Hepatocyte (in vitro differentiated cells): Measurements from ENCODE around the gene TMEM201.

Source experiments
- EZH2 ChIP-seq: fragments of 200-600 bp; sonication (generic); IDR thresholded peaks from 2 replicates; pipeline ENCODE4 v1.6.1; 2016; ENCODE audit warnings: antibody characterized with exemption, mild to moderate bottlenecking, borderline replicate concordance
- EZH2phosphoT487 ChIP-seq: fragments of 200-600 bp; sonication (generic); IDR thresholded peaks from one replicate; pipeline ENCODE4 v1.6.1; 2018; ENCODE audit warnings: antibody characterized with exemption, mild to moderate bottlenecking, low read depth, moderate library complexity; ENCODE audit not compliant: unreplicated experiment, severe bottlenecking
- TF ChIP-seq, protein P1 (sequence below): fragments of 200-600 bp; sonication (generic); IDR thresholded peaks from 2 replicates; pipeline ENCODE4 v1.5.1; 2016; ENCODE audit warnings: antibody characterized with exemption, mild to moderate bottlenecking; ENCODE audit not compliant: poor library complexity

DNA sequence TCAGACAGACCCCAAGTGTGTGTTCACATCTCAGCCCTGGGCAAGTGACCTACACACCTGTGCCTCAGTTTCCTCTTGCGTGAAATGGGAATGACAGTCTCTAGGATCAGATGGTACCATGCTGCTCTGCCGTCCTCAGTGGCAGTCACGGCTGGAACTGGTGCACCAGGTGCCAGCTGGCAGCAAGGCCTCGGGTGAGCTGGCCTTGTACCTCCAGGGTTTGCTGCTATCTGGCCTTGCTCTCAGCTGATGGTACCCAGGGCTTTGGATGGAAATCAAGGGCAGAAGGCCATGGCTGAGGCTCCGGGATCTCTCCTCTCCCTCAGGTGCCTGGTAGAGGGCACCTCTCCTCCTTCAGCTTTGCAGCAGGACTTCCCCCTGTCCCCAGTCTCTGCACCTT is 21.3 kb downstream of the TMEM201 start:
- TF ChIP-seq, protein P1, sequence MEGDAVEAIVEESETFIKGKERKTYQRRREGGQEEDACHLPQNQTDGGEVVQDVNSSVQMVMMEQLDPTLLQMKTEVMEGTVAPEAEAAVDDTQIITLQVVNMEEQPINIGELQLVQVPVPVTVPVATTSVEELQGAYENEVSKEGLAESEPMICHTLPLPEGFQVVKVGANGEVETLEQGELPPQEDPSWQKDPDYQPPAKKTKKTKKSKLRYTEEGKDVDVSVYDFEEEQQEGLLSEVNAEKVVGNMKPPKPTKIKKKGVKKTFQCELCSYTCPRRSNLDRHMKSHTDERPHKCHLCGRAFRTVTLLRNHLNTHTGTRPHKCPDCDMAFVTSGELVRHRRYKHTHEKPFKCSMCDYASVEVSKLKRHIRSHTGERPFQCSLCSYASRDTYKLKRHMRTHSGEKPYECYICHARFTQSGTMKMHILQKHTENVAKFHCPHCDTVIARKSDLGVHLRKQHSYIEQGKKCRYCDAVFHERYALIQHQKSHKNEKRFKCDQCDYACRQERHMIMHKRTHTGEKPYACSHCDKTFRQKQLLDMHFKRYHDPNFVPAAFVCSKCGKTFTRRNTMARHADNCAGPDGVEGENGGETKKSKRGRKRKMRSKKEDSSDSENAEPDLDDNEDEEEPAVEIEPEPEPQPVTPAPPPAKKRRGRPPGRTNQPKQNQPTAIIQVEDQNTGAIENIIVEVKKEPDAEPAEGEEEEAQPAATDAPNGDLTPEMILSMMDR, result no peak
- TF ChIP-seq EZH2phosphoT487 (no peak), EZH2 (no peak)
